NCI-H2029 (cell line): ENCODE results near the gene FAM114A1.
"Not testable (repeated sequence)": the region's sequence is repeated elsewhere in the genome, so short reads cannot be mapped to it uniquely, and the experiment has no call there.

Experiments used
- DNase-seq: peaks from one replicate; lab custom pipeline; 2025; lab: John Stamatoyannopoulos, UW

Gene FAM114A1

GRCh38 chr4:38967260-38968095 is 99.9 kb downstream of the FAM114A1 start:
- DNase-seq = no peak

DNA sequence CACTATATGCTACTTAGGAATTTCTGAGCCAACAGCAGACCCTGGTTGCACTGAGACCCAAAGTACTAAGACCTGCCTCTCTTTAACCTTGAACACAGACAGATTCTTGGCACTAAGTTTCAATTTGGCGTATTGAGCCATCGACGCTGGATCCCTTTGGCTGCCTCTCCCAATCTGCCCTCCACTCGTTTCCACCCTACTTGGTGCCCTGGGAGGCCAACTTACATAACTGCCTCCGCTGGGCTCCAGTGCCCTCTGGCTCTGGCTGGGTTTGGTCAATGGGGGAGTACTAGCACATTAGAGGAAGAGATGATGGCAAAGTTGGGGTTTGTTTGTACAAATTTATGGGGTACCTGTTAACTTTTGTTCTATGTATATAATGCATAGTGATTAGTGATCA is 101.1 kb downstream of the FAM114A1 start:
- no peak for DNase-seq

DNA sequence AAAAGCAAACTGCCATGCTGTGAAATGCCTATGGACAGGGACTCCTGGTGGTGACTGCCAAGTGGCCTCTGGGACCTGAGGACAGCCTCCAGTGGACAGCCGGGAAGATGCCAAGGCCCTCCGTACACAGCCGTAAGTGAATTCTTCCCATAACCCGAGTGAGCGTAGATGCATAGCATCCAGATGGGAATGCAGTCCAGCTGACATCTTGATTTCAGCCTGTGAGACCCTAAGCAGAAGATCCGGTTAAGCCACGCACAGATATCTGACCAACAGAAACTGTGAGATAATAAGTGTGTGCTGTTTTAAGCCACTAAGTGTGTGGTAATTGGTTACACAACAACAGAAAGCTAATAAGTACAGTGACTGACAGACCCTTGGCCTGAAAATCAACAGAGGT is 108.7 kb downstream of the FAM114A1 start:
- no peak for DNase-seq

DNA sequence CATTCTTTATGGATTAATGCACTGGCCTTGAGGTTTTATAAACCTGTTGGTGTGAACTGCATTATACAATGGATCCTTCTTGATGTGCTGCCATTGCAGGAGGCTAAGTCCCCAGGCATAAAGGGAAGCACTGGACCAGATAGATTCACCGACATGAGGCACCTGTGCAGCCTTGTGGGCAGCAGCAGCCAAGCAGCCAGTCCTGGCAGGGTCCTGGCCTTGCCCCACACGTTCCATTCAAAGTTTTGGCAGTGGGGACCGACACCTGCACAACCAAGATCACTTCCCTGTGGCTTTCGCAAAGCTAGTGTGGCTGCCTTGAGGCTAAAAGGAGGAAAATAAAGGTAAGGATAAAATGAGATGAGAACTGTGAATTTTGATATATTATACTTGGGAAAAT is 111.5 kb downstream of the FAM114A1 start:
- DNase-seq = no peak

- no peak for DNase-seq
Observed at GRCh38 chr4:38979511-38980230, 112.1 kb downstream of the FAM114A1 start.

- DNase-seq = no peak
Observed at GRCh38 chr4:38980903-38981676, 113.5 kb downstream of the FAM114A1 start.

DNA sequence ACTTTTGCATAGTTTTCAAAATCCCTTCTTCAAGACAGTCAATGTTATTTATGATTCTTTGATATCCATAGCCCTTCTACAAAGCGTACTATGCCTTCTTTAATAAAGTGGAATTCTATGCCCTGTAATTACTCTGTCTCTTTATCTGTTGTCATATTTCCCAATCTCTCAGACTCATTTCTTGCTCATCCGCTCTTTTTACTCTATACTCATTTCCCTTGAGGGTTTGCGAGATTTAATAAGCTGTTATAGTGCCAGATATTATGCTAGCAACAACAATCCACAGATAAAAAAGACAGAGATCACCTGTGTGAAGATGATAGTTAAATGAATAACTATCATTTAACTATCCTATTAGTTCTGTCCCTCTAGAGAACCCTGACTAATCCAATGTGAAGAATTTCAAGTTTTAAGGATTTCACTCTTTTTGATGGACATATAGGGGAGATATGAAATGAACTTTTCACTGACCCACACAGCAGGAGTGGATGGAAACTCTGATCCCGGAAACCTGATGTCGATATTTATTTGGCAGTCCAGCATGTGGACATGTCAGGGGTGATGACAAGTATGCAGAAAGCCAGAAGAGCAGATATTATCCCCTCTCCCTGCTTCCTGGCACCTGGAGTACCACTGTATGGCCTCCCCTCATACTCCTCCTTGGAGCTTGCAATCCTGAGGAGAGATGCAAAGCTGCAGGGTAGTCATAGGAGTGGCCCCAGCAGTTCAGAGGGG is 114.9 kb downstream of the FAM114A1 start:
- no peak for DNase-seq

GRCh38 chr4:38983291-38983690 is 115.7 kb downstream of the FAM114A1 start:
- DNase-seq = no peak

DNA sequence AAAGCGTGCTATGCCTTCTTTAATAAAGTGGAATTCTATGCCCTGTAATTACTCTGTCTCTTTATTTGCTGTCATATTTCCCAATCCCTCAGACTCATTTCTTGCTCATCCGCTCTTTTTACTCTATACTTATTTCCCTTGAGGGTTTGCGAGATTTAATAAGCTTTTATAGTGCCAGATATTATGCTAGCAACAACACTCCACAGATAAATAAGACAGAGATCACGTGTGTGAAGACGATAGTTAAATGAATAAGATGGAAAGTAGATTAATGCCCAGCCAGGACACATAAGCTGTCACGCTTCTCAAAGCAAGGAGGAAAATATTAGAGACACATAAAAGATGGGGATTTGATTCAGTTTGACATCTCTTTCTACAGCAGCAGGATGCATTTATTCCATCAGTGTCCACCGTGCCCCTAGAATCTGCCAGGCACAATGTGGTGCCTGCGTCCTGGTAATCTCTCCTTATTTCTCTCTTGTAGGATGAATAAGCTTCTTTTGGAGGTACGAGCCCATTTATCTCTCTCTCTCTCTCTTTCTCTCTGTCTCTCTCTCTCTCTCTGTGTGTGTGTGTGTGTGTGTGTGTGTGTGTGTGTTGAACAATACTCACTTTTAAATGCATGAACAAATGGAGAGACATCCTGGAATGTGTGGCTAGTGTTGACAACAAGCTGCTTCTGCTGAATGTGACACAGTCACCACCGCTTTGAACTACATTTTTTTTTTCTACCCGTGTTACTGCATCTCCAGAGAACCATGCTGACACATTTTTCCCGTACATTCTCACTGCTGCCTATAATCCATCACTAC is 116.4 kb downstream of the FAM114A1 start:
- DNase-seq = no peak

DNA sequence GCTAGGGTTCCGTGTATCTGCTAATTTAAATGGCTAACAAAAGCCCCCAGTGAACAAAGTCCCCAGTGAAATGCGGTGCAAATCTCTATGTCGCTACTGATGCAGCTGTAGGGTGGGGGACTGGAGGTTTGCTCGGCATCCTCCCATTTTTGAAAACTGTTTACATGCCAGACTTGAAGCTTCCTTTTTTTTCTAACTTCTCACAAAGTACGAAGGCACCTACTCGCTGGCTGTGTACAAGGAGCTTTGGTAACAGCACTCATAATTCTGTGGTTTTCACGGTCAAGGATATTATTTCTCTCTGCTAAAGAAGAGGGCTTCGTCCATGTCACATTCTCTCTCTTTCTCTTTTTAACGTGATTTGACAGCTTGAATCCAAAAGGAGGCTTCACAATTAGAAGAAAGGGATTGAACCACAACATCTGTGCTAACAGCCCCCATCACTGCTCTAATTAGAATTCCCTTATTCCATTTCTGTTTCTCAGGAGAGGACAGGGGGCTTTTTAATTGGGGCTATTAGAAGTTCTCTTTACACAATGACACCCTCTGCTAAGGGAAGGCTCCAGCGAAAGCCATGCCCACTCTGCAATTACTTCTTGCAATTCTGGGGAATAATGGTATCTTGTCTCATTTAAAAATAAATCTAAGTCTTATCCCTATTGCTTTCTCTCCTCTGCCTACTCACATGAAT is 117.9 kb downstream of the FAM114A1 start:
- DNase-seq = no peak

DNA sequence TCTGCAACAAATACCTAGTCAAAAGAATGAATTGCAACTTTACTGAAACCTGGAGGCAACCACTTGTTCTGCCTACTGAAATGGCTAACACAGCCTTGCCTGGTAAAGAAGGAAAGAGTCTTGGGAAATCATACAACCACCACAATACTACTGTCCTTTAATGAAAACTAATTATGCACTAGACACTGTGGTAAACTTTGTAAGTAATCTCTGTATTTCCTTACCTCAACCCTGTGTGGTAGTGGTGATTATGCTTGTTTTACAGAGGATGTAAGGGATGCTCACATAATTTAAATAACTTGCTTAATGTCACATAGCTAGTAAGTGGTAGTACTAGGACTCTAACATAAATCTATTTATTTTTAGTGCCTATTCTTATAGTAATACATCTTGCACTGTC is 119.9 kb downstream of the FAM114A1 start:
- DNase-seq = no peak

GRCh38 chr4:38988353-38988752 is 120.7 kb downstream of the FAM114A1 start:
- not testable (repeated sequence) for DNase-seq

GRCh38 chr4:38989487-38989886 is 121.9 kb downstream of the FAM114A1 start:
- DNase-seq = no peak

- no peak for DNase-seq
Observed at GRCh38 chr4:38990241-38990640, 122.6 kb downstream of the FAM114A1 start.

GRCh38 chr4:38993683-38994082 is 126.1 kb downstream of the FAM114A1 start:
- no peak for DNase-seq

DNA sequence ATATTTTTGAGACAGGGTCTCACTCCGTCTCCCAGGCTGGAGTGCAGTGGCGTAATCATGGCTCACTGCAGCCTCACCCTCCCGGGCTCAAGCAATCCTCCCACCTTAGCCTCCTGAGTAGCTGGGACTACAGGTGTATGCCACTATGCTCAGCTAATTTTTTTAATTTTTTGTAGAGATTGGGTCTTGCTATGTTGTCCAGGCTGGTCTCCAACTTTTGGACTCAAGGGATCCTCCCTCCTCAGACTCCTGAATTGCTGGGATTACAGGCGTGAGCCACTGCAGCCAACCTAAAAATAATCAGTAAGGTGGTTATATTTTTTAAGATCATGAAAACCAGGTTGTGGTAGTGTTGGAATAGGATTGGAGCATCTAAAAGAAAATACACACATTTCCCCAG is 126.5 kb downstream of the FAM114A1 start:
- DNase-seq = no peak
